ENCODE results near the gene ALKBH3. TPM values are rescaled to one million over a fixed set of nuclear protein-coding genes. Genes with fewer than 3 reads are reported as not detected.

Gene ALKBH3
- total RNA-seq, 1 donor from 2014 or later, result 37.4 TPM

DNA sequence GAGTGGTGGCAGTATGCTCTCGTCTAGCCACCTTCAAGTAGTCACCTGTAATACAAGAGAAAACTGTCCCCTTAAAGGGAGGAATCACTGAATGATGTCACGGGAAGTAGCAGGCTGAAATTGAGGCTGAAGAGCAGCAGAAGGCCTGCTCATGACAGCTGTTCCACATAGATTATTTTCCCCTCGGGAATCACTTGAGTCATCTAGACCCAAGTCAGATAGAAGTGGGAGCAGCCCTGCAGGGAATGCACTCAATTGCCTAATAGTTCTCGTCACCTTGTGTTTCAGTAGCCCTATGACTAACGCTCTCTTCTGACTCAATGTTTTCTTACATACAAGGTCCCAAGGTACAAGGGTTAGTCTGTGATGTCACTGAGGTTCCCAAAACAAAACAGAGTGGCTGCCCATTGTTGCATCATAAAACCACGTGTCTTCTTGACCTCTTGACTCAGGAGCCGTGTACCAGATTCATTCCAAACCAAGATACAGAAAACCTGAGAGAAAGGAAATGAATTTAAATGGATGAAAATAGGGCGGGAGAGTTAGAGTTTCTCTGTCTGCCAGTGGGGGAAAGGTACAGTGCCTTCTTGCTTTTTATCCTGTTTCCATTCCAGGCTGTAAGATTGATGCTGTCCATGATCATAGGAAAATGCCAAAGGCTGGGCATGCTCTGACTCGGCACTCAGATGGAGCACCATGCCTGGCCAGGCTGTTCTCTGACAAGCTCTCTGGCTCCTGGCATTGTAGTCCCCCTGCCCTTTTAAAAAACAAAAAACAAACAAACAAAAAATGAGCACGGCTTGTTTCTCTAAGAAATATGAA is 40.2 kb downstream of the ALKBH3 start:
- peaks cover 20% of the 10 kb centered on the region for H3F3A ChIP-seq (ENCODE audit: low read depth)
- no peaks in the 10 kb centered on the region for H3K27me3 ChIP-seq
- Mint-ChIP-seq H3K4me1 (peaks cover 19% of the 10 kb centered on the region), H3K27me3 (ENCODE audit: insufficient read depth, low read depth) (no peaks in the 10 kb centered on the region), H3K4me3 (no peak overlapping the region), H3K36me3 (peaks cover 9% of the 10 kb centered on the region), H3K27ac (no peak overlapping the region), H3K9me3 (no peaks in the 10 kb centered on the region)
- H3K4me3 ChIP-seq, result no peak overlapping the region
- H4K20me1 ChIP-seq (ENCODE audit: low read depth), result no peaks in the 10 kb centered on the region
- H3K4me1 ChIP-seq, result peaks cover 19% of the 10 kb centered on the region
- TF ChIP-seq EZH2phosphoT487 (IDR thresholded peaks at IDR 0.05) (no peak), EZH2 (IDR thresholded peaks at IDR 0.05) (no peak)
- TF ChIP-seq, protein P1, sequence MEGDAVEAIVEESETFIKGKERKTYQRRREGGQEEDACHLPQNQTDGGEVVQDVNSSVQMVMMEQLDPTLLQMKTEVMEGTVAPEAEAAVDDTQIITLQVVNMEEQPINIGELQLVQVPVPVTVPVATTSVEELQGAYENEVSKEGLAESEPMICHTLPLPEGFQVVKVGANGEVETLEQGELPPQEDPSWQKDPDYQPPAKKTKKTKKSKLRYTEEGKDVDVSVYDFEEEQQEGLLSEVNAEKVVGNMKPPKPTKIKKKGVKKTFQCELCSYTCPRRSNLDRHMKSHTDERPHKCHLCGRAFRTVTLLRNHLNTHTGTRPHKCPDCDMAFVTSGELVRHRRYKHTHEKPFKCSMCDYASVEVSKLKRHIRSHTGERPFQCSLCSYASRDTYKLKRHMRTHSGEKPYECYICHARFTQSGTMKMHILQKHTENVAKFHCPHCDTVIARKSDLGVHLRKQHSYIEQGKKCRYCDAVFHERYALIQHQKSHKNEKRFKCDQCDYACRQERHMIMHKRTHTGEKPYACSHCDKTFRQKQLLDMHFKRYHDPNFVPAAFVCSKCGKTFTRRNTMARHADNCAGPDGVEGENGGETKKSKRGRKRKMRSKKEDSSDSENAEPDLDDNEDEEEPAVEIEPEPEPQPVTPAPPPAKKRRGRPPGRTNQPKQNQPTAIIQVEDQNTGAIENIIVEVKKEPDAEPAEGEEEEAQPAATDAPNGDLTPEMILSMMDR (IDR thresholded peaks at IDR 0.05), result no peak
- DNase-seq (ENCODE audit: low spot score), result no peak
- H2AFZ ChIP-seq (replicated peaks), result no peak overlapping the region
- no peak overlapping the region for H3K9ac ChIP-seq
- no peaks in the 10 kb centered on the region for H3K36me3 ChIP-seq
- H3K4me2 ChIP-seq, result no peak overlapping the region
- H3K27ac ChIP-seq, result no peak overlapping the region
- H3K79me2 ChIP-seq (ENCODE audit: low read depth), result no peaks in the 10 kb centered on the region
- H3K9me3 ChIP-seq (ENCODE audit: low read depth), result no peaks in the 10 kb centered on the region

DNA sequence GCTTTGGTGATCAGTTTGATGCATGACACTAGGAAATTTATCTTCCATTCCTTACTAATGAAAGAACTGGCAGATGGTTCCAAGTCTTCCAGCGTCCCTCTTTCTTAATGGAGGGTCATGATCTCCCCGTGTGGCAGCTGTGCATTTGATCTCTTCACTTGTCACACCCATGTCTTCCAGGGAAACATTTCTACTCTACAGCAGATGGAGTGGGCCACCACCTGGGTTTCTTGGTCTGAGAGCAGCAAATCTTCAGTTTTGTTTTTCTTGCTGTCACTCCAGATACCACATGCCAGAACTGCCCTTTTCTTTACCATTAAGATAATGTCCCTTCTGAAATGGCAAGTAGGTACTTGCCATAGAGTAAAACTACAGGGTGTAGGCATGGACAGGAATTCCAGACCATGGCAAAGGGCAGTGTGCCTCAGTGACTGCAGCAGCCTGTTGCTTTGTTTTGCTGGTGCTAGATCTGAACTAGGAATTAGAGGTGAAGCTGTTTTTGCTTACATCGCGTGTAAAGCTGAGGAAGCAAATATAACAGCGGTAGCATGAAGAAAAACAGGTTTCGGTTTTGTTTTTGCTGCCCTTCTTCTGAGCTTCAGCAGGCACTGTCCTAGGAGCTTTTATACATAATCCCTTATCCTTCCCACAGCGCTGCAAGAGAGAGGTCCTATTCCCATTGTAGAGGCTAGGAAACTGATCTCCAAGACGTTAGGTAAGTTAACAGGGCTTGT is 41.1 kb downstream of the ALKBH3 start:
- H3K36me3 ChIP-seq, result no peaks in the 10 kb centered on the region
- peaks cover 25% of the 10 kb centered on the region for H3K4me1 ChIP-seq
- no peaks in the 10 kb centered on the region for H4K20me1 ChIP-seq (ENCODE audit: low read depth)
- no peak overlapping the region for H3K27ac ChIP-seq
- H2AFZ ChIP-seq (replicated peaks), result no peak overlapping the region
- H3K27me3 ChIP-seq, result no peaks in the 10 kb centered on the region
- no peak overlapping the region for H3K27ac Mint-ChIP-seq
- no peak overlapping the region for H3K9ac ChIP-seq
- peaks cover 9% of the 10 kb centered on the region for H3K36me3 Mint-ChIP-seq
- no peak overlapping the region for H3K4me3 ChIP-seq
- peaks cover 25% of the 10 kb centered on the region for H3K4me1 Mint-ChIP-seq
- peaks cover 20% of the 10 kb centered on the region for H3F3A ChIP-seq (ENCODE audit: low read depth)
- H3K4me3 Mint-ChIP-seq, result no peak overlapping the region
- no peak for DNase-seq (ENCODE audit: low spot score)
- no peak overlapping the region for H3K4me2 ChIP-seq
- H3K9me3 ChIP-seq (ENCODE audit: low read depth), result no peaks in the 10 kb centered on the region
- H3K9me3 Mint-ChIP-seq, result no peaks in the 10 kb centered on the region
- no peaks in the 10 kb centered on the region for H3K79me2 ChIP-seq (ENCODE audit: low read depth)
- TF ChIP-seq, protein P1 (IDR thresholded peaks at IDR 0.05), result no peak
- TF ChIP-seq EZH2 (IDR thresholded peaks at IDR 0.05) (no peak), EZH2phosphoT487 (IDR thresholded peaks at IDR 0.05) (no peak)
- H3K27me3 Mint-ChIP-seq (ENCODE audit: insufficient read depth, low read depth), result no peaks in the 10 kb centered on the region

DNA sequence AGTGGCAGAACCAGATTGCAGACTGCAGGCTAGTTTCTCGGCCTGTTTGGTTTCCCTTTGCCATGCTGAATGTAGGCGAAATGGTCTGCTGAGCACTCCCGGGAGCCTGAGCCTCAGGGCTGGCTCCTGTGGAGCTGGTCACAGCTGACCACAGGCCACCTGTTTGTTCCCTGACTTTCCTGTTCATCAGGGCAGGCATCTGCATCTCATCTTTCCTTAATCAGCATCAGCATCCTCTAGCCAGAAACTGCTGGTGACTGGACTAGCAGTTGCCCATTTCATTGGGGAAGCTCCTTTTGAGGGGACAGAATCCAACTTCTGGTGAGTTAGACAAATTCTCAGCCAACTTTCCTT is 41.6 kb downstream of the ALKBH3 start:
- no peak overlapping the region for H3K27ac Mint-ChIP-seq
- no peaks in the 10 kb centered on the region for H3K9me3 Mint-ChIP-seq
- no peak overlapping the region for H3K4me3 ChIP-seq
- no peak overlapping the region for H2AFZ ChIP-seq (replicated peaks)
- no peak overlapping the region for H3K9ac ChIP-seq
- TF ChIP-seq, protein P1 (IDR thresholded peaks at IDR 0.05), result no peak
- TF ChIP-seq EZH2 (IDR thresholded peaks at IDR 0.05), result no peak
- TF ChIP-seq EZH2phosphoT487 (IDR thresholded peaks at IDR 0.05), result no peak
- no peak overlapping the region for H3K4me3 Mint-ChIP-seq
- H3K36me3 ChIP-seq, result no peaks in the 10 kb centered on the region
- no peaks in the 10 kb centered on the region for H3K27me3 Mint-ChIP-seq (ENCODE audit: insufficient read depth, low read depth)
- no peaks in the 10 kb centered on the region for H3K9me3 ChIP-seq (ENCODE audit: low read depth)
- peaks cover 9% of the 10 kb centered on the region for H3K36me3 Mint-ChIP-seq
- peaks cover 20% of the 10 kb centered on the region for H3F3A ChIP-seq (ENCODE audit: low read depth)
- no peaks in the 10 kb centered on the region for H3K27me3 ChIP-seq
- H3K4me2 ChIP-seq, result no peak overlapping the region
- no peak for DNase-seq (ENCODE audit: low spot score)
- peaks cover 28% of the 10 kb centered on the region for H3K4me1 Mint-ChIP-seq
- H3K27ac ChIP-seq, result no peak overlapping the region
- H3K79me2 ChIP-seq (ENCODE audit: low read depth), result no peaks in the 10 kb centered on the region
- peaks cover 25% of the 10 kb centered on the region for H3K4me1 ChIP-seq
- no peaks in the 10 kb centered on the region for H4K20me1 ChIP-seq (ENCODE audit: low read depth)
